Measurements from ENCODE around the gene RELB. TPM values are rescaled to one million over a fixed set of nuclear protein-coding genes. Genes with fewer than 3 reads are reported as not detected.

Gene RELB
- total and polyA plus RNA-seq, 9 of the 15 experiments (the other 6 are each of a cell fraction or from before 2014, with no cell fraction given) = 0.15 to 1.1 (median 0.28) TPM; not detected in 2

DNA sequence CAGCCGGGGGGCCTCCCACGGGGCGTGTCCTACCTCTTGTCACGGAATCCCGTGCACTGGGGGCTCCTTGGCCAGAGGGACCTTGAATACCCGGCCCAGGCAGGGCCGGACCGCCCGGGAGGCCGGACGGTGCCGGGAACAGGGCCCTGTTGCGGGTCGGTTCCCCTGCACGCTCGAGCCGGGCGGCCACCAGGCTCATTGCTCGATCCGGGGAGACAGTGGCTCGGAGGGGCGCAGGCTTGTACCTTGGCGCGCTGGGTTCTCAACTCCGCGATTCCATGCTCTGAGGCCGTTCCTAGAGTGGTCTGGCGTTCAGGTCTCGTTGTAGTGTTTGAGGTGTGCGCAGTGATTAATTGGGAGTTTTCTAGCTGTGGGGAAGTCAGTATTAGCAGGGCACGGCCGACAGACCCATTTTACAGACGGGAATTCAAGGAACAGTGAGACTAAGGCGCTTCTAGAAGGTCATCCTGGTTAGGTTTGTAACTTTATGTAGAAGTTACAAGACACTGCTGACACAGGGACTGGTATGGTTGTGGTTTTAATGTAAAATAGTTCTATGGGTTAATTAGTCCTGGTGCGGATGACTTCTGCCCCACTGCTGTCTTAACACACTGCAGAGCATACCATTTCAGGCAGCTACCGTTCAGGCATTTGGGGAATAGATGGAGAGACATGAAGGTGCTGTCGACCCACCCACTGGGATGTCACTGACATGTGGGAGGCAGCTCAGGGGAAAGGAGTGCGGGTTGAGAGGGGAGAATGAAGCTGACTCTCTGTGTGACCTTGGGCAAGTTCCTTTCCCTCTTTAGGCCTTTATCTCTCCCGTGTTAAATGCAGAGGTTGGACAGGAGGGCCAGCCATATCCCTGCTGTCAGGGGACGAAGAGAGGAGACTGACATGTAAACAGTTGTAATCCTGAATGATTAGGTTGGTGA lies 45.5 kb upstream of the RELB start (continued):
- TF ChIP-seq SAP30 (IDR thresholded peaks at IDR 0.05; ENCODE audit: borderline replicate concordance, insufficient read depth, low read depth, low read length, poor library complexity, severe bottlenecking) (no peak), SIN3A (IDR thresholded peaks at IDR 0.05; ENCODE audit: borderline replicate concordance in 2 of 2, control insufficient read depth in 1 of 2, low read depth in 2 of 2, low read length in 2 of 2) (0 out of 4 replicates have a peak, but pooled peaks of 1 of the 2 experiments have one; percentile 25), CBX1 (IDR thresholded peaks at IDR 0.05; ENCODE audit: low read depth) (0 out of 2 replicates have a peak, but pooled peaks have one; percentile 8), C11orf30 (IDR thresholded peaks at IDR 0.05; ENCODE audit: low read depth) (no peak), ZHX1 (conservative IDR thresholded peaks at IDR 0.05; ENCODE audit: low read length) (no peak), HLTF (IDR thresholded peaks at IDR 0.05) (no peak), ZNF431 (CRISPR knock-in tag; IDR thresholded peaks at IDR 0.05) (0 out of 2 replicates have a peak, but pooled peaks have one; percentile 15), ILK (tag; IDR thresholded peaks at IDR 0.05; ENCODE audit: borderline replicate concordance, low read depth) (no peak), RBM15 (IDR thresholded peaks at IDR 0.05; ENCODE audit: insufficient read depth, low read length) (no peak)
- TF ChIP-seq, protein P1, sequence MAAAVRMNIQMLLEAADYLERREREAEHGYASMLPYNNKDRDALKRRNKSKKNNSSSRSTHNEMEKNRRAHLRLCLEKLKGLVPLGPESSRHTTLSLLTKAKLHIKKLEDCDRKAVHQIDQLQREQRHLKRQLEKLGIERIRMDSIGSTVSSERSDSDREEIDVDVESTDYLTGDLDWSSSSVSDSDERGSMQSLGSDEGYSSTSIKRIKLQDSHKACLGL (CRISPR knock-in tag; IDR thresholded peaks at IDR 0.05; ENCODE audit: borderline replicate concordance, poor library complexity, severe bottlenecking) = no peak
- TF ChIP-seq, protein P2, sequence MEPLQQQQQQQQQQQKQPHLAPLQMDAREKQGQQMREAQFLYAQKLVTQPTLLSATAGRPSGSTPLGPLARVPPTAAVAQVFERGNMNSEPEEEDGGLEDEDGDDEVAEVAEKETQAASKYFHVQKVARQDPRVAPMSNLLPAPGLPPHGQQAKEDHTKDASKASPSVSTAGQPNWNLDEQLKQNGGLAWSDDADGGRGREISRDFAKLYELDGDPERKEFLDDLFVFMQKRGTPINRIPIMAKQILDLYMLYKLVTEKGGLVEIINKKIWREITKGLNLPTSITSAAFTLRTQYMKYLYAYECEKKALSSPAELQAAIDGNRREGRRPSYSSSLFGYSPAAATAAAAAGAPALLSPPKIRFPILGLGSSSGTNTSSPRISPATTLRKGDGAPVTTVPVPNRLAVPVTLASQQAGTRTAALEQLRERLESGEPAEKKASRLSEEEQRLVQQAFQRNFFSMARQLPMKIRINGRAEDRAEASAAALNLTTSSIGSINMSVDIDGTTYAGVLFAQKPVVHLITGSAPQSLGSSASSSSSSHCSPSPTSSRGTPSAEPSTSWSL (CRISPR knock-in tag; IDR thresholded peaks at IDR 0.05; ENCODE audit: borderline replicate concordance) = no peak

Measured in K562 (cell line).